Measurements from ENCODE around the gene KDF1. TPM values are rescaled to one million over a fixed set of nuclear protein-coding genes. Genes with fewer than 3 reads are reported as not detected.

Gene KDF1
- total RNA-seq, 4 donors from 2014 or later: 13.2 to 40.1 (median 31.8) TPM

- H3K27ac ChIP-seq: peak overlapping the region in 3 of 4 donors; percentile 27 to 85 (median 39)
- no peak for TF ChIP-seq POLR2A (IDR thresholded peaks at IDR 0.05)
- no peak for TF ChIP-seq CTCF (IDR thresholded peaks at IDR 0.05)
- peak in 2 of 3 donors; percentile 74 to 78 for DNase-seq
- H3K27me3 ChIP-seq: no peaks in the 10 kb centered on the region
- no peaks in the 10 kb centered on the region for H3K36me3 ChIP-seq
- H3K9me3 ChIP-seq: no peaks in the 10 kb centered on the region
- peaks cover 0 to 39% (median 2%) of the 10 kb centered on the region in 4 donors for H3K4me1 ChIP-seq
- H3K4me3 ChIP-seq: no peak overlapping the region
These were observed 41.5 kb upstream of the KDF1 start for GRCh38 chr1:27001570-27002360.

GRCh38 chr1:27000817-27001460, 40.7 kb upstream of the KDF1 start:
- Histone ChIP-seq H3K36me3 (no peaks in the 10 kb centered on the region), H3K4me1 (peaks cover 0 to 45% (median 2%) of the 10 kb centered on the region in 4 donors), H3K4me3 (no peak overlapping the region), H3K27ac (peak overlapping the region in 2 of 4 donors; percentile 46 to 85), H3K27me3 (no peaks in the 10 kb centered on the region), H3K9me3 (no peaks in the 10 kb centered on the region)
- TF ChIP-seq CTCF (IDR thresholded peaks at IDR 0.05): no peak
- no peak for TF ChIP-seq POLR2A (IDR thresholded peaks at IDR 0.05)
- DNase-seq: no peak

GRCh38 chr1:27000090-27000816, 40.0 kb upstream of the KDF1 start:
- H3K4me1 ChIP-seq: peaks cover 0 to 45% (median 2%) of the 10 kb centered on the region in 4 donors

GRCh38 chr1:26999440-26999987, 39.2 kb upstream of the KDF1 start:
- H3K27ac ChIP-seq: peak overlapping the region; percentile 57 to 85 (median 68)
- no peaks in the 10 kb centered on the region for H3K27me3 ChIP-seq
- TF ChIP-seq POLR2A (IDR thresholded peaks at IDR 0.05): no peak
- TF ChIP-seq CTCF (IDR thresholded peaks at IDR 0.05): no peak
- H3K9me3 ChIP-seq: no peaks in the 10 kb centered on the region
- no peaks in the 10 kb centered on the region for H3K36me3 ChIP-seq
- DNase-seq: peak in 2 of 3 donors; percentile 32 to 66
- H3K4me3 ChIP-seq: no peak overlapping the region
- peaks cover 0 to 38% (median 3%) of the 10 kb centered on the region in 4 donors for H3K4me1 ChIP-seq

More at GRCh38 chr1:27000090-27000816, 40.0 kb upstream of the KDF1 start:
- peak overlapping the region; percentile 13 to 85 (median 46) for H3K27ac ChIP-seq
- H3K27me3 ChIP-seq: no peaks in the 10 kb centered on the region
- DNase-seq: no peak
- no peak overlapping the region for H3K4me3 ChIP-seq
- H3K36me3 ChIP-seq: no peaks in the 10 kb centered on the region
- H3K9me3 ChIP-seq: no peaks in the 10 kb centered on the region
- TF ChIP-seq POLR2A (IDR thresholded peaks at IDR 0.05) (no peak), CTCF (IDR thresholded peaks at IDR 0.05) (no peak)
